ENCODE results near the gene DPRX.

GRCh38 chr19:53659292-53659691, 27.5 kb downstream of the DPRX start:
- peak; percentile 70 to 77 for TF ChIP-seq CTCF (conservative IDR thresholded peaks at IDR 0.05; ENCODE audit: low read depth in 2 of 2)
- TF ChIP-seq POLR2AphosphoS5 (IDR thresholded peaks at IDR 0.05; ENCODE audit: low read depth): no peak
- TF ChIP-seq EZH2phosphoT487 (IDR thresholded peaks at IDR 0.05; ENCODE audit: unreplicated experiment): no peak
- TF ChIP-seq EZH2 (IDR thresholded peaks at IDR 0.05; ENCODE audit: low read depth, unreplicated experiment): no peak
- TF ChIP-seq JUNB (IDR thresholded peaks at IDR 0.05; ENCODE audit: unreplicated experiment): no peak
- TF ChIP-seq STAT1 (IDR thresholded peaks at IDR 0.05; ENCODE audit: unreplicated experiment): no peak
- 0 out of 2 replicates have a peak, but pooled peaks have one; percentile 8 for TF ChIP-seq CREB1 (CRISPR knock-in tag; IDR thresholded peaks at IDR 0.05; ENCODE audit: low read depth)
- no peak for TF ChIP-seq REST (IDR thresholded peaks at IDR 0.05; ENCODE audit: unreplicated experiment)
- no peak for TF ChIP-seq ETS1 (IDR thresholded peaks at IDR 0.05)

All from GM23338 (cell line).